ENCODE results near the gene CACNA2D1. TPM values are rescaled to one million over a fixed set of nuclear protein-coding genes. Genes with fewer than 3 reads are reported as not detected.

Gene CACNA2D1
- total RNA-seq, 4 donors from 2014 or later = 29.8 to 47.6 (median 36.6) TPM

GRCh38 chr7:82081644-82082224, 361.8 kb downstream of the CACNA2D1 start:
- no peaks in the 10 kb centered on the region for H3K27me3 ChIP-seq
- peaks cover 0 to 10% of the 10 kb centered on the region in 2 donors for H3K36me3 ChIP-seq
- no peak for TF ChIP-seq EP300 (IDR thresholded peaks at IDR 0.05)
- TF ChIP-seq POLR2A (IDR thresholded peaks at IDR 0.05) = no peak
- TF ChIP-seq, protein P1, sequence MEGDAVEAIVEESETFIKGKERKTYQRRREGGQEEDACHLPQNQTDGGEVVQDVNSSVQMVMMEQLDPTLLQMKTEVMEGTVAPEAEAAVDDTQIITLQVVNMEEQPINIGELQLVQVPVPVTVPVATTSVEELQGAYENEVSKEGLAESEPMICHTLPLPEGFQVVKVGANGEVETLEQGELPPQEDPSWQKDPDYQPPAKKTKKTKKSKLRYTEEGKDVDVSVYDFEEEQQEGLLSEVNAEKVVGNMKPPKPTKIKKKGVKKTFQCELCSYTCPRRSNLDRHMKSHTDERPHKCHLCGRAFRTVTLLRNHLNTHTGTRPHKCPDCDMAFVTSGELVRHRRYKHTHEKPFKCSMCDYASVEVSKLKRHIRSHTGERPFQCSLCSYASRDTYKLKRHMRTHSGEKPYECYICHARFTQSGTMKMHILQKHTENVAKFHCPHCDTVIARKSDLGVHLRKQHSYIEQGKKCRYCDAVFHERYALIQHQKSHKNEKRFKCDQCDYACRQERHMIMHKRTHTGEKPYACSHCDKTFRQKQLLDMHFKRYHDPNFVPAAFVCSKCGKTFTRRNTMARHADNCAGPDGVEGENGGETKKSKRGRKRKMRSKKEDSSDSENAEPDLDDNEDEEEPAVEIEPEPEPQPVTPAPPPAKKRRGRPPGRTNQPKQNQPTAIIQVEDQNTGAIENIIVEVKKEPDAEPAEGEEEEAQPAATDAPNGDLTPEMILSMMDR (IDR thresholded peaks at IDR 0.05) = no peak
- no peak for TF ChIP-seq POLR2AphosphoS5 (IDR thresholded peaks at IDR 0.05)
- H3K4me3 ChIP-seq = no peak overlapping the region
- no peaks in the 10 kb centered on the region for H3K9me3 ChIP-seq
- no CpG with 5 or more reads among the region's 12 CpGs for WGBS, 2 donors (ENCODE audit: low coverage in 1 of 2)
- H3K27ac ChIP-seq = no peak overlapping the region
- ATAC-seq = no peak
- no peaks in the 10 kb centered on the region for H3K4me1 ChIP-seq

GRCh38 chr7:82080254-82080927, 363.2 kb downstream of the CACNA2D1 start:
- Histone ChIP-seq H3K4me1 (no peaks in the 10 kb centered on the region), H3K4me3 (no peak overlapping the region), H3K27ac (no peak overlapping the region), H3K27me3 (no peaks in the 10 kb centered on the region), H3K36me3 (peaks cover 0 to 10% of the 10 kb centered on the region in 2 donors), H3K9me3 (no peaks in the 10 kb centered on the region)
- 32 to 39% methylated on average over 4 of the region's 4 CpGs for whole genome bisulfite sequencing, 2 donors (ENCODE audit: low coverage in 1 of 2)
- TF ChIP-seq EP300 (IDR thresholded peaks at IDR 0.05) = no peak
- TF ChIP-seq POLR2AphosphoS5 (IDR thresholded peaks at IDR 0.05) = no peak
- TF ChIP-seq POLR2A (IDR thresholded peaks at IDR 0.05) = no peak
- TF ChIP-seq, protein P1 (IDR thresholded peaks at IDR 0.05) = no peak
- ATAC-seq = no peak

GRCh38 chr7:82079527-82079926, 364.1 kb downstream of the CACNA2D1 start:
- no peaks in the 10 kb centered on the region for H3K4me1 ChIP-seq
- TF ChIP-seq POLR2AphosphoS5 (IDR thresholded peaks at IDR 0.05) = no peak
- 96 to 98% methylated on average over 3 to 8 of the region's 8 CpGs for WGBS, 2 donors (ENCODE audit: low coverage in 1 of 2)
- H3K27me3 ChIP-seq = no peaks in the 10 kb centered on the region
- no peak overlapping the region for H3K27ac ChIP-seq
- ATAC-seq = no peak
- H3K9me3 ChIP-seq = no peaks in the 10 kb centered on the region
- H3K4me3 ChIP-seq = no peak overlapping the region
- H3K36me3 ChIP-seq = peaks cover 0 to 10% of the 10 kb centered on the region in 2 donors

DNA sequence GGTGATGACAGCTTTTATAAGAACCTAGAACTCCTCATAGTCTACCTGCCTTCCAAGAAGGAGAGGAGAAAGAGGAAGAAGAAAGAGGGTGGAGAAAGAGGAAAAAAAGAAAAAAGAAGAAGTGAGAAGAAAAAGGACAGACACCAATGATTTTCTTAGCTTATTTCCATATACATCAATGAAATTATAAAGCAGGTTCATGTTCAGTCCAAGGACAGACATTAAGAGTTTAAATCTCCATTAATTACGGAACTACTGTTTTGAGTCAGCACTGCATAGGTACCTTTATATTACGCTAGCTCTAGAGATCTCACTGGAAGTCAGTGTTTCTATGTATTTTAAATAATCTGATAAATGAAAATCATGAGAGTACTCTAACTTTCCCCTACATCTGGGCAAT, 364.8 kb downstream of the CACNA2D1 start:
- Histone ChIP-seq H3K4me3 (no peak overlapping the region), H3K9me3 (no peaks in the 10 kb centered on the region), H3K27ac (no peak overlapping the region), H3K36me3 (peaks cover 0 to 10% of the 10 kb centered on the region in 2 donors), H3K27me3 (no peaks in the 10 kb centered on the region), H3K4me1 (no peaks in the 10 kb centered on the region)
- 98 to 100% methylated on average over 2 of the region's 2 CpGs for WGBS, 2 donors (ENCODE audit: low coverage in 1 of 2)
- TF ChIP-seq, protein P1 (IDR thresholded peaks at IDR 0.05) = no peak
- no peak for TF ChIP-seq POLR2A (IDR thresholded peaks at IDR 0.05)
- TF ChIP-seq POLR2AphosphoS5 (IDR thresholded peaks at IDR 0.05) = no peak
- ATAC-seq = no peak

GRCh38 chr7:82071468-82071867, 372.1 kb downstream of the CACNA2D1 start:
- Histone ChIP-seq H3K27me3 (no peaks in the 10 kb centered on the region), H3K4me1 (no peaks in the 10 kb centered on the region), H3K27ac (no peak overlapping the region), H3K36me3 (no peaks in the 10 kb centered on the region), H3K4me3 (no peak overlapping the region), H3K9me3 (no peaks in the 10 kb centered on the region)
- no peak for TF ChIP-seq POLR2A (IDR thresholded peaks at IDR 0.05)
- TF ChIP-seq, protein P1 (IDR thresholded peaks at IDR 0.05) = no peak
- no peak for TF ChIP-seq EP300 (IDR thresholded peaks at IDR 0.05)
- TF ChIP-seq POLR2AphosphoS5 (IDR thresholded peaks at IDR 0.05) = no peak
- ATAC-seq = no peak
- 67 to 88% methylated on average over 2 of the region's 2 CpGs for WGBS, 2 donors (ENCODE audit: low coverage in 1 of 2)
